NCI-H345 treated with DMSO at 0.1 percent for 48 hours (cell line): ENCODE data around the gene PRM2.

ENCODE experiments used
- DNase-seq: peaks from one replicate; lab custom pipeline; 2025; ENCODE audit not compliant: unreplicated experiment; lab: John Stamatoyannopoulos, UW

The PRM2 gene

GRCh38 chr16:11276143-11276895, at the start of gene PRM2:
Gene PRM2 (minus strand): TSS chr16:11276480. CDS start chr16:11276370, 110 bp downstream.
- no peak for DNase-seq

DNA sequence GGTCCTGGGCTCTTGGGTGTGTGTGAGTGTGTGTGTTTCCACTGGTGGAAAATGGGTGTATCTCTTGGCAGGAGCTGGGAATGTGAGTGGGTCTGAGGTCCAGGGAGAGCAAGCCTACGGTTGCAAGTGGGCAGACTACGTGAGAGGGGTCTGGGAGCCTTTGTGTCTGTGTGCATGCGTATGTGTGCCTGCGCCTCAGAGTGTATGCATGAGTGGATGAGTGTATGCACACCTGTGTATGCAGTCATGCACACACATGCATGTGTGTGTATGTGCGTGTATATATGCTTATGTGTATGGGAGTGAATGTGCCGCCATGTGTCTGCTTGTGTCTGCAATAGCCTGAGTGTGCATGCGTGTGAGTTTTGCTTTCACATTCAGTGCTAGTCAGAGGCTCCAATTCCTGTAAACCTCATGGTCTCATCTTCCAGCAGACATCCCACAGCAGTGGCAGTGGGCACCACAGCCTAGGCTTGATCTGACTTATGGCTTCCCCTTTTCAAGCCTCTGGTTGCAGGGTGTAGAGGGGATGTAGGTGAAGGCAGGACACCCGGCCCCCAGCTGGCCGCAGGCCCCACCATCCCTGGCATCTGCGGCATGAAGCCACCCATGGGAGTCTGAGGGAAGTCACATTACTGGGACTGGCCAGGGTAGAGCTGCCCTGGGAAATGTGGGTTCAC, 49.3 kb upstream of the PRM2 start:
- no peak for DNase-seq

DNA sequence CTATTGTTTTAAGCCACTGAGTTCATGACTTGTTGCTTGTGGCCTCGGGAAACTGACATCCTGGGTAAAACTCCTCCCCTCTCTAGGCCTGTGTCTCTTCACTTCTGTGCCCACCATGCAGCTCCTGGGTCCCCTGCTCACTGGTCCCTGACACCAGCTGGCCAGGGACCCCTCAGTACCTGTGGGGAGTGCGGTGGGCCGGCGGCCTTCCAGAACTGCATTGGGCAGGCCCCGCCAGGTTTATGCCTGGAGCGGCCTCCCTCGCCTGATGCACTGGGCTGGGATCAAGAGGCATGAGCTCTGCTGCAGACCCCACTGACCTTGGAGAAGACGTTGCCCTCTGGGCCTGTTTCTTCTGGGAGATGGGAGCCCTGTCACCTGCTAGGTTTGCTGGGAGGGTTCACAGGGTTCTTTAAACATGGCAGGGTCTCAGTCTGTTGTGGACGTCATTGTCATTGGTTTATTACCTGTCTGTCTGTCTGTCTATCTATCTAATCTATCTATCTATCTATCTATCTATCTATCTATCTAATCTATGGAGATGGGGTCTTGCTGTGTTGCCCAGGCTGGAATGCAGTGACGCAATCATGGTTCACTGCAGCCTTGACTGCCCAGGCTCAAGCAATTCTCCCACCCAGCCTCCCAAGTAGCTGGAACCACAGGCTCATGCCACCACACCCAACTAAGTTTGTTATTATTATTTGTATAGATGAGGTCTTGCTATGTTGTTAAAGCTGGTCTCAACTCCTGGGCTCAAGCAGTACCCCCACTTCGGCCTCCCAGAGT, 47.5 kb upstream of the PRM2 start:
- DNase-seq, result no peak

GRCh38 chr16:11322823-11323222, 46.5 kb upstream of the PRM2 start:
- no peak for DNase-seq

DNA sequence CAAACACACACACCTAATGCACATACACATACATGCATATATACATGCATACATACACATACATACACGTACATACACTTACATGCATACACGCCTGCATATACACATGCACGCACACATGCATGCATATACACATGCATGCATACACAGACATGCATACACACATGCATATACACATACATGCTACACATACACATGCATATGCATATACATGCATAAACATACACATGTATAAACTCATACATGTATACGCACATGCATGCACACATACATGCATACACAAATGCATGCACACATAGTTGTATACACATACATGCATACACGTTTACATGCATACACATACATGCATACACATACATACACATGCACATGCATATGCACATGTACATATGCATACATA, 45.4 kb upstream of the PRM2 start:
- DNase-seq, result no peak

DNA sequence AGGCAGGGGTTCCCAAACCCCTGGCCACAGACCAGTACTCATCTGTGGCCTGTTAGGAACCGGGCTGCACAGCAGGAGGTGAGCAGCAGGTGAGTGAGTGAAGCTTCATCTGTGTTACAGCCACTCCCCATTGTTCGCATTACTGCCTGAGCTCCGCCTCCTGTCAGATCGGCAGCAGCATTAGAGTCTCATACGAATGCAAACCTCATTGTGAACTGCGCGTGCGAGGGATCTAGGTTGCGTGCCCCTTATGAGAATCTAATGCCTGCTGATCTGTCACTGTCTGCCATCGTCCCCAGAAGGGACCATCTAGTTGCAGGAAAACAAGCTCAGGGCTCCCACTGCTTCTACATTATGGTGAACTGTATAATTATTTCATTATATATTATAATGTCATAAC, 43.9 kb upstream of the PRM2 start:
- DNase-seq, result no peak

GRCh38 chr16:11319529-11320146, 43.4 kb upstream of the PRM2 start:
- no peak for DNase-seq

GRCh38 chr16:11318817-11319216, 42.5 kb upstream of the PRM2 start:
- no peak for DNase-seq

DNA sequence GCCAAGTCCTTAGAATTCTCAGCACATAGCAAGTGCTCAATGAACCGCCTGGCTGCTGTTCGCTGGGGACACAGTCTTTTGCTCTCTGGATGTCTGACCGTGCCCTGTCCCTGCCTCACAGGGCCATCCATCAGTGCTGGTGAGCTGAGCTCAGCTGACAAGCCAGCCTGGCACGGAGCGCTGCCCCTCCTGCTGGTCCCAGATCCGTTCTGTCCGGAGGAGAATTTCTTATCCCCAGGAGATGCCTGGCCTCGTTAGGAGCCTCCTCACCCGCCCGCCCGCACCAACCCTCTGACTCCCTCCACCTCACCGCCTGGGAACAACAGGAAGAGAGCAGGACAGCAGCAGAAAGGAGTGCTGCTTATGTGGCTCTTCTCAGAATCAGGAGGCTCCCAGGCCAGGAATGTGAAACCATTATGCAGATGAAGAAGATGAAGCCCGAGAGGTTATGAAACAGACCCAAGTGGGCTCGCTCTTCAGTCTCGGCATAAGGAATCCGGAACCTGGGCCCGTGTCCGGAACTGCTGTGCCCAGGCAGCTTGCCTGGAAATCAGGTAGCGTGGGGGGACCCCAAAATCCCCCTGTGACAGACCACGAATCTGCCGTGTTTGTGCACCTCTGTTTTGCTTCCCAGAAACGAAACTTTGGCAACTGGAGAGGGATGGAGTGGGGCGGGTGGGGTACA, 40.2 kb upstream of the PRM2 start:
- no peak for DNase-seq

DNA sequence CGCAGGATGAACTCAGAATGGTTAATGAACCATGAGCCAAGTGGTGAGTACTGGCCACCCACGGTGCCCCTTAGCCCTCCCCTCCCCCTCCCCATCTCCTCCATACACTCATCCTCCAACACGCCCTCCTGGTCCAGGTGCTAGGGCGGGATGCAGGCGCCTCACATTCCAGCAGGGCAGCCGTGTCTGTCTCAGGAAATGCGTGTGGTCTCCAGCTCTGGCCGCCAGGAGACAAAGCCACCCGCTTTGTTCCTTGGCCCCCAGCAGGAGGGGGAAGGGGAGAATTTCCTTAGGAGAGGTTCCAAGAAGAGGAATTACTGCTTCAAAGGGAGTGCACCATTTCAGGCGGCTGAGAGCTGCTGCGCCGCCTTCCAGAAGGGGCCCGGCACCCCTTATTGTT, 39.2 kb upstream of the PRM2 start:
- no peak for DNase-seq

DNA sequence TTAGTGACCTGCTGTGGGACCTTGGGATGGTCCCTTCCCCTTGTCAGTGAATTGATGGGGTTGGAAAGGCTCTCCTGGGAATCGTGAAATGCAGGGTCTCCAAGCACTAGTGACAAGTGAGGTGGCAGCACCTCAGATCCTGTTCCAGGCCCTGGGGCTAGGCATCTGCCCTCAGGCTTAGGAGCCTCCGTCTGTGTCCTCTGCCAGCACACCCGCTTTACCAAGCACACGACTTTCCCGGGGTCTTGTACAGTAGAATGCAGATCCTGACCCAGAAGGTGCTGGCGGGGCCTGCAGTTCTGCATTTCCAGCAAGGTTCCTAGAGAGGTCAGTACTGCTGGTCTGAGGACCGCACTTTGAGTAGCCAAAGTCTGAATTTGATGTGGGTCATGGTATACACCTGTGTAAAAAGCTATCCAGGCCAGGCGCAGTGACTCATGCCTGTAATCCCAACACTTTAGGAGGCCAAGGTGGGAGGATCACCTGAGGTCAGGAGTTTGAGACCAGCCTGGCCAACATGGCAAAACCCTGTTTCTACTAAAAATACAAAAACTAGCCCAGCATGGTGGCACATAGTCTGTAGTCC, 38.1 kb upstream of the PRM2 start:
- no peak for DNase-seq

DNA sequence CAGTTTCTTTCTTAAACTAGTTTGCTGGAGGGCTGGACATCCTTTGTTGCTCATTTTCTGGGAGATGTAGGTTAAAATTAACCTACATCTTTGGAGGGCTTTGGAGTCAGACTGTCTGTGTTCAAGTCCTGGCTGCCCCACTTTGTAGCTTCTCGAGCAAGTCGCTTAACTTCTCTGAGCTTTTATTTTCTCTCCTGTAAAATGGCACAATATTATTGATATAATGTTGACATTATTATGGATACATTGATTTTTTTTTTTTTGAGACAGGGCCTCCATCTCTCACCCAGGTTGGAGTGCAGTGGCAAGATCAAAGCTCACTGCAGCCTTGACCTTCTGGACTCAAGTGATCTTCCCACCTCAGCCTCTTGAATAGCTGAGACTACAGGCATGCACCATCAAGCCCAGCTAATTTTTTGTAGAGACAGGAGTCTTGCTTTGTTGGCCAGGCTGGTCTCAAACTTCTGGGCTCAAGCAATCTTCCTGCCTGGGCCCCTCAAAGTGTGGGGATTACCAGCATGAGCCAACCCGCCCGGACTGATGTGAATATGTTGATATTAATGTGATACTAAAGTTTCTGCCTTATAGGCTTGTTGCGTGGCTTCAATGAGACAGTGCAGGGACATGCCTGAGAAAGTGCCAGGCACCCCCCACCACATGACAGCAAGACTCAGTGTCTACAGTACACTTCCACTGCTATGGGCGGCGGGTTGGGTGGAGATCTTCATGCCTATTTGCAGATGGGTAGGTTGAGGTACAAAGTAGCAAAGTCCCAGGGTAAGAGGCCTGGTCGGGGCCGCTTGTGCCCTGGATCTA, 37.4 kb upstream of the PRM2 start:
- no peak for DNase-seq

GRCh38 chr16:11312718-11313492, 36.6 kb upstream of the PRM2 start:
- no peak for DNase-seq

GRCh38 chr16:11310997-11311561, 34.8 kb upstream of the PRM2 start:
- no peak for DNase-seq

DNA sequence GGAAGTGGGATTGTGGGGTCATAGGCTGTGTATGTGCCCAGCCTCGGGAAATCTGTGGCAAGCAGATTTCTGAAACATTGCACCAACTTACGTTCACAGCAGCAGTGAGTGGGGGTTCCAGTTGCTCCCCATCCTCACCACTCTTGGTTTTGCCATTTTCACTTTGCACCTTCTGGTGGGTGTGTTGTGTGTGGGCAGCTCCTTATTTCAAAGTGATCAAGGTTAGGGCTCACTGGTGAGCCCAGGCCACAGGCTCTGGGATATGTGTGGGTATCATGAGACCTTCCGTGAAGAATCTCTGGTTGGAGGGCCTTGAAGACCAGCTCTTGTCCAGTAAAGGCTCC, 34.3 kb upstream of the PRM2 start:
- DNase-seq, result no peak

GRCh38 chr16:11309895-11310633, 33.8 kb upstream of the PRM2 start:
- DNase-seq, result peak; percentile 17

DNA sequence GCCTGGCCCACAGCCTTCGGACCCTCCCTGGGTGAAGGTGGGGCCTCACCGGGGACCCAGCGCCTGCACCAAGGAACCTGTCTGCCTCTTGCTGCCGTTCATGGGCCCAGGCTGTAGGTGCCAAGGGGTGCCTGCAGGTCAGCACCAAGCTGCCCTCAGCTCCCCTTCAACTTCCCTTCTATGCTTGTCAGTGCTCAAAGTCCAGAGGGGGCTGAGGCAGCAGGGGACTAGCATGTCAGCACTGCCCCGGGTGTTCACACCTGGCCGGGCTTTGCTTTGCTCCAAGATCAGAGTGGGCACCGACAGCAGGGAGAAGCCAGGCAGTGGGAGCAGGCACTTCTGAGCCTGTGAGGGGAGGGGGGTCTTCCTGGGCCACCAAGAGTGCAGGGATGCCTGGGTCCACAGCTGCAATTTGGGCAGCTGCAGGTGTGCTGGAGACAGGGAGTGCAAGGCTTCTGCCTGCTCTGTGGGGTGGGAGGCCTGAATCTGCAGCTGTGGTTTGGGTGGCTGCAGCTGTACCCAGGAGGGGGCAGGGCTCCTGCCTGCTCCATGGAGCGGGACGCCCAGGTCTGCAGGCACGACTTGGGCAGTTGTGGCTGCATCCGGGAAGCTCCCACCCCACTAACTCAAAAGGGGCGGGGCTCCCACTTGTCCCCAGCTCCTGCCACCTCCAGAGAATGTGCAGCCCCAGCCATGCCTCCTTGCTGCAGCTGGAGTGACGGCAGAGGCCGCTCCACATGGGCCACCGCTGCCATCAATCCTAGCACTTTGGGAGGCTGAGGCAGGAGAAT, 32.4 kb upstream of the PRM2 start:
- DNase-seq, result no peak
